ENCODE measurements around the gene PLA2G4A. TPM values are rescaled to one million over a fixed set of nuclear protein-coding genes. Genes with fewer than 3 reads are reported as not detected.
A peak's percentile ranks its signal among the peaks of the same experiment; 100 is the strongest.

The PLA2G4A gene
- total RNA-seq, 1 experiment from 2014 or later: 0.39 TPM

DNA sequence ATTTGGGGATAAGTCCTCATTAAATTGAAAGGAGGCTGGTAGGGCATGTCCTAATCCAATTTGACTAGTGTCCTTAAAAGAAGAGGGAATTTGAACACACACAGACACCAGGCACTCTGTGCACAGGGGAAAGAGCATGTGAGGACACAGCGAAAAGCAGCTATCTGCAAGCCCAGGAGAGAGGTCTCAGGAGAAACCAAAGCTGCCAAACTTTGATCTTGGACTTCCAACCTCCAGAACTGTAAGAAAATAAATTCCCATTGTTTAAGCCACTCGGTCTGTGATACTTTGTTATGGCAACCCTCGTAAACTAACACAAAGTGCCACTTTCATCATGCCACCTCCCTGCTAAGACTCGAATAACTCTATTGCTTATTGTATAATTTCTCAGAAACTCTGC lies 13.8 kb downstream of the PLA2G4A start:
- TF ChIP-seq, protein P1, sequence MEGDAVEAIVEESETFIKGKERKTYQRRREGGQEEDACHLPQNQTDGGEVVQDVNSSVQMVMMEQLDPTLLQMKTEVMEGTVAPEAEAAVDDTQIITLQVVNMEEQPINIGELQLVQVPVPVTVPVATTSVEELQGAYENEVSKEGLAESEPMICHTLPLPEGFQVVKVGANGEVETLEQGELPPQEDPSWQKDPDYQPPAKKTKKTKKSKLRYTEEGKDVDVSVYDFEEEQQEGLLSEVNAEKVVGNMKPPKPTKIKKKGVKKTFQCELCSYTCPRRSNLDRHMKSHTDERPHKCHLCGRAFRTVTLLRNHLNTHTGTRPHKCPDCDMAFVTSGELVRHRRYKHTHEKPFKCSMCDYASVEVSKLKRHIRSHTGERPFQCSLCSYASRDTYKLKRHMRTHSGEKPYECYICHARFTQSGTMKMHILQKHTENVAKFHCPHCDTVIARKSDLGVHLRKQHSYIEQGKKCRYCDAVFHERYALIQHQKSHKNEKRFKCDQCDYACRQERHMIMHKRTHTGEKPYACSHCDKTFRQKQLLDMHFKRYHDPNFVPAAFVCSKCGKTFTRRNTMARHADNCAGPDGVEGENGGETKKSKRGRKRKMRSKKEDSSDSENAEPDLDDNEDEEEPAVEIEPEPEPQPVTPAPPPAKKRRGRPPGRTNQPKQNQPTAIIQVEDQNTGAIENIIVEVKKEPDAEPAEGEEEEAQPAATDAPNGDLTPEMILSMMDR (conservative IDR thresholded peaks at IDR 0.05): no peak
- H3K56ac ChIP-seq (ENCODE audit: insufficient read length, low read depth, low read length): no peak overlapping the region
- Mint-ChIP-seq H3K27me3 (ENCODE audit: low read depth) (no peaks in the 10 kb centered on the region), H3K4me1 (no peaks in the 10 kb centered on the region; a peak in 1 of 4 replicates), H3K36me3 (ENCODE audit: insufficient read depth in 1 of 3, low read depth in 3 of 3) (no peaks in the 10 kb centered on the region; a peak in 1 of 7 replicates), H3K4me3 (no peak overlapping the region), H3K9me3 (no peaks in the 10 kb centered on the region), H3K27ac (no peak overlapping the region; a peak in 1 of 7 replicates)
- no peaks in the 10 kb centered on the region for H3K9me3 ChIP-seq (ENCODE audit: control insufficient read depth, low read depth, low read length)
- H3K4me2 ChIP-seq (ENCODE audit: insufficient read depth, insufficient read length, low read length): no peak overlapping the region
- H2BK120ac ChIP-seq (ENCODE audit: low read depth, low read length, poor library complexity, severe bottlenecking): no peak overlapping the region
- H3T11ph ChIP-seq (ENCODE audit: low read length): no peak overlapping the region
- H4K91ac ChIP-seq (ENCODE audit: insufficient read length, low read depth, low read length): no peak overlapping the region
- H3K4ac ChIP-seq (ENCODE audit: low read depth, low read length): no peak overlapping the region
- H3K4me1 ChIP-seq (ENCODE audit: insufficient read depth, low read length): no peaks in the 10 kb centered on the region
- H3K23me2 ChIP-seq (ENCODE audit: insufficient read length, low read depth, low read length, poor library complexity, severe bottlenecking): no peaks in the 10 kb centered on the region
- H3K27ac ChIP-seq (ENCODE audit: insufficient read length, low read depth, low read length): no peak overlapping the region
- no peaks in the 10 kb centered on the region for H3K27me3 ChIP-seq (ENCODE audit: insufficient read depth, low read length)
- DNase-seq: no peak
- H3K79me2 ChIP-seq (ENCODE audit: insufficient read depth, low read length): 0 out of 2 replicates have a peak, but pooled peaks cover 2% of the 10 kb centered on the region
- H2BK20ac ChIP-seq (ENCODE audit: low read depth, low read length, poor library complexity, severe bottlenecking): no peak overlapping the region
- no peaks in the 10 kb centered on the region for H3K79me1 ChIP-seq (ENCODE audit: insufficient read depth, low read depth, low read length, poor library complexity, severe bottlenecking)
- peak overlapping the region; percentile 62 for H2BK12ac ChIP-seq (ENCODE audit: insufficient read length, low read depth, low read length)
- peak overlapping the region; percentile 27 for H3K18ac ChIP-seq (ENCODE audit: insufficient read length, low read depth, low read length)
- H2AFZ ChIP-seq (ENCODE audit: low read length): no peak overlapping the region
- no peaks in the 10 kb centered on the region for H4K20me1 ChIP-seq (ENCODE audit: control insufficient read depth, insufficient read depth, insufficient read length)
- no peak overlapping the region for H3K14ac ChIP-seq (ENCODE audit: insufficient read depth, low read length)
- WGBS (ENCODE audit: extremely low coverage, insufficient read length, low lambda C conversion rate): no CpG with 5 or more reads among the region's 4 CpGs
- H4K5ac ChIP-seq (ENCODE audit: insufficient read length, low read depth, low read length): no peak overlapping the region
- H2BK15ac ChIP-seq (ENCODE audit: low read depth, low read length): no peak overlapping the region
- H2AK5ac ChIP-seq (ENCODE audit: insufficient read length, low read length): no peak overlapping the region
- H3K23ac ChIP-seq (ENCODE audit: insufficient read length, low read depth, low read length): no peak overlapping the region
- H4K8ac ChIP-seq (replicated peaks; ENCODE audit: insufficient read length, low read depth, low read length): no peak overlapping the region
- no peak overlapping the region for H3K9ac ChIP-seq (ENCODE audit: extremely low read depth, insufficient read length, low read length)
- no peak overlapping the region for H2BK5ac ChIP-seq (ENCODE audit: insufficient read length, low read length)
